Esophagus muscularis mucosa (tissue), 4 donors: Measurements from ENCODE around the gene TENM4. TPM values are rescaled to one million over a fixed set of nuclear protein-coding genes. Genes with fewer than 3 reads are reported as not detected.

Source experiments
- DNase-seq: peaks from one replicate; pipeline ENCODE4 v3.0.0-alpha.2; 2017; ENCODE audit errors: extremely low spot score
- H3K27ac ChIP-seq, 4 donors: fragments of 200-600 bp; sonication (generic); replicated peaks in 1 of 4; 1 replicate in 3 of 4; 2 replicates in 1 of 4; pipeline ENCODE4 v1.5.1; 2016 to 2019; ENCODE audit warnings: mild to moderate bottlenecking in 1 of 4
- H3K27me3 ChIP-seq, 4 donors: fragments of 200-600 bp; sonication (generic); one replicate each; pipeline versions ENCODE4 v1.5.1 to v1.6.0; 2016 to 2019
- H3K36me3 ChIP-seq, 4 donors: fragments of 200-600 bp; sonication (generic); one replicate each; pipeline ENCODE4 v1.5.1; 2016 to 2019
- H3K4me1 ChIP-seq, 4 donors: fragments of 200-600 bp; sonication (generic); one replicate each; pipeline ENCODE4 v1.5.1; 2016 to 2019
- H3K4me3 ChIP-seq, 4 donors: fragments of 200-600 bp; sonication (generic); 1 replicate in 2 of 4; 2 replicates in 2 of 4; pipeline ENCODE4 v1.5.1; 2016 to 2019; ENCODE audit warnings: mild to moderate bottlenecking in 4 of 4, moderate library complexity in 1 of 4
- H3K9me3 ChIP-seq, 4 donors: fragments of 200-600 bp; sonication (generic); 1 replicate in 3 of 4; 2 replicates in 1 of 4; pipeline ENCODE4 v1.5.1; 2016 to 2019
- CTCF ChIP-seq, 3 experiments: fragments of 200-600 bp in 2 of 3; fragments of 450-650 bp in 1 of 3; sonication (generic) in 2 of 3; IDR thresholded peaks; one replicate each; pipeline ENCODE4 v1.5.1; 2017 to 2019; ENCODE audit warnings: antibody characterized with exemption in 3 of 3, mild to moderate bottlenecking in 2 of 3, moderate library complexity in 1 of 3
- EP300 ChIP-seq: sonication (generic); formaldehyde crosslinking; IDR thresholded peaks from one replicate; pipeline ENCODE4 v1.6.1; 2017; ENCODE audit warnings: antibody characterized with exemption
- POLR2A ChIP-seq: fragments of 450-650 bp; IDR thresholded peaks from one replicate; pipeline ENCODE4 v1.6.1; 2017; ENCODE audit warnings: antibody characterized with exemption, moderate library complexity, mild to moderate bottlenecking, low read depth
- POLR2AphosphoS5 ChIP-seq, 2 donors: sonication (generic); formaldehyde crosslinking; IDR thresholded peaks; one replicate each; pipeline ENCODE4 v1.6.1; 2017; ENCODE audit warnings: antibody characterized with exemption in 2 of 2
- WGBS: methylation state at CpG from one replicate; pipeline ENCODE4 v1.1.5; 2018; 5-methylcytosine and 5-hydroxymethylcytosine counted together
- intact Hi-C: fragments of 100-400 bp; cut with DNase I; formaldehyde crosslinking; loops from one replicate; pipeline ENCODE4 v1.15.1; 2023
- total RNA-seq, 4 donors: library from RNA; depleted of rRNA; stranded (reverse); fragments of >200 nt; gene quantifications; one replicate each; pipeline versions ENCODE4 v1.1.0 to v1.2.1, GENCODE V29; 2016

Gene TENM4
- total RNA-seq, 4 donors from 2014 or later, result 4.1 to 9.6 (median 8.0) TPM

GRCh38 chr11:79273781-79274180 is 167.0 kb downstream of the TENM4 start:
- Histone ChIP-seq H3K36me3 (no peaks in the 10 kb centered on the region), H3K27ac (no peak overlapping the region), H3K4me3 (no peak overlapping the region), H3K27me3 (no peaks in the 10 kb centered on the region), H3K4me1 (peaks cover 0 to 35% (median 29%) of the 10 kb centered on the region in 4 donors), H3K9me3 (no peaks in the 10 kb centered on the region)
- no peak for TF ChIP-seq EP300
- no peak for DNase-seq
- WGBS, result 87% methylated on average over 3 of the region's 3 CpGs
- intact Hi-C loops, result no loop called here

GRCh38 chr11:79269611-79270307 is 171.1 kb downstream of the TENM4 start:
- intact Hi-C loops, result no loop called here
- no peak for TF ChIP-seq EP300
- no peak for TF ChIP-seq POLR2A
- TF ChIP-seq CTCF (IDR thresholded peaks at IDR 0.05), result no peak
- no peak for TF ChIP-seq POLR2AphosphoS5 (IDR thresholded peaks at IDR 0.05)
- no peak for DNase-seq
- Histone ChIP-seq H3K27ac (no peak overlapping the region), H3K9me3 (no peaks in the 10 kb centered on the region), H3K27me3 (no peaks in the 10 kb centered on the region), H3K4me3 (no peak overlapping the region), H3K36me3 (no peaks in the 10 kb centered on the region), H3K4me1 (peaks cover 0 to 5% (median 5%) of the 10 kb centered on the region in 4 donors)
- WGBS, result 90% methylated on average over 5 of the region's 6 CpGs

- no peak for TF ChIP-seq CTCF (IDR thresholded peaks at IDR 0.05)
- no peak for TF ChIP-seq POLR2AphosphoS5 (IDR thresholded peaks at IDR 0.05)
- TF ChIP-seq EP300, result no peak
- TF ChIP-seq POLR2A, result no peak
- 92% methylated on average over 1 of the region's 1 CpG for WGBS
- Histone ChIP-seq H3K9me3 (no peaks in the 10 kb centered on the region), H3K27me3 (no peaks in the 10 kb centered on the region), H3K4me1 (no peaks in the 10 kb centered on the region), H3K4me3 (no peak overlapping the region), H3K36me3 (no peaks in the 10 kb centered on the region), H3K27ac (no peak overlapping the region)
- intact Hi-C loops, result no loop called here
- no peak for DNase-seq
Measured at GRCh38 chr11:79266396-79266795, 174.4 kb downstream of the TENM4 start.

- no peaks in the 10 kb centered on the region for H3K36me3 ChIP-seq
- DNase-seq, result no peak
- no peaks in the 10 kb centered on the region for H3K27me3 ChIP-seq
- no peaks in the 10 kb centered on the region for H3K4me1 ChIP-seq
- WGBS, result 84% methylated on average over 4 of the region's 4 CpGs
- H3K9me3 ChIP-seq, result no peaks in the 10 kb centered on the region
- H3K4me3 ChIP-seq, result no peak overlapping the region
- intact Hi-C loops, result no loop called here
- H3K27ac ChIP-seq, result no peak overlapping the region
- no peak for TF ChIP-seq POLR2AphosphoS5 (IDR thresholded peaks at IDR 0.05)
- TF ChIP-seq CTCF (IDR thresholded peaks at IDR 0.05), result no peak
- no peak for TF ChIP-seq EP300
- no peak for TF ChIP-seq POLR2A
Measured at GRCh38 chr11:79265756-79266322, 175.0 kb downstream of the TENM4 start.

GRCh38 chr11:79264284-79264683 is 176.5 kb downstream of the TENM4 start:
- Histone ChIP-seq H3K4me1 (no peaks in the 10 kb centered on the region), H3K9me3 (no peaks in the 10 kb centered on the region), H3K4me3 (no peak overlapping the region), H3K36me3 (no peaks in the 10 kb centered on the region), H3K27ac (no peak overlapping the region), H3K27me3 (no peaks in the 10 kb centered on the region)
- no peak for DNase-seq
- intact Hi-C loops, result no loop called here
- 89% methylated on average over 5 of the region's 6 CpGs for WGBS
- no peak for TF ChIP-seq POLR2AphosphoS5 (IDR thresholded peaks at IDR 0.05)
- no peak for TF ChIP-seq POLR2A
- no peak for TF ChIP-seq EP300
- TF ChIP-seq CTCF (IDR thresholded peaks at IDR 0.05), result no peak
